ENCODE results near the gene KRTAP10-12.

- TF ChIP-seq POLR2A (IDR thresholded peaks at IDR 0.05) (no peak), CTCF (IDR thresholded peaks at IDR 0.05) (no peak), POLR2AphosphoS5 (IDR thresholded peaks at IDR 0.05) (no peak)
Observed at GRCh38 chr21:44730951-44731579, 34.1 kb downstream of the KRTAP10-12 start.

Data from breast epithelium (tissue), 3 donors.